Measurements from ENCODE around the gene EFNA5. TPM values are rescaled to one million over a fixed set of nuclear protein-coding genes. Genes with fewer than 3 reads are reported as not detected.

Gene EFNA5
- polyA plus RNA-seq, 3 donors = 0.01 TPM; not detected in 2

DNA sequence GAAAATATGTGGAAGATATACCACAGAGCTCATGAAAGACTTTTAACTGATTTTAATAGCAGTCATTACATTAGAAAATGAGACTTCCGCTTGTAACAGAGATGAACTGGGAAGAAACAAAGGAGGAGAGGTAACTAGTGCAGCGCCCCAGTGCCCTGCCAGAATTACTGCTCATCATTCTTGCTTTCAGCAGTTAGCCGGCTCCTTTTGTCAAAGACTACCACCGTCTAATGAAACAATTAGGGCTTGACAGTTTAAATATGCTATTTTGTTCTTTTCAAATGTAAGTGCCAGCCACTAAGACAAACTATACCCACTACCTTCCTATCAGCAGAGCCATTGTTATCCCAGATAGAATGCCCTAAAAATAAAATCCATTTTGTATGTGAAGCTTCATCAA is 328.4 kb downstream of the EFNA5 start:
- Histone ChIP-seq H3K4me1 (ENCODE audit: control insufficient read depth in 1 of 2, insufficient read depth in 2 of 2, low read length in 2 of 2) (no peaks in the 10 kb centered on the region), H3K27ac (ENCODE audit: low read depth in 1 of 2, low read length in 2 of 2) (no peak overlapping the region), H4K20me1 (ENCODE audit: insufficient read depth, low read length) (no peaks in the 10 kb centered on the region), H3K4me3 (replicated peaks in 1 of 3; ENCODE audit: low read depth in 2 of 3, low read length in 3 of 3) (no peak overlapping the region), H3K9ac (ENCODE audit: insufficient read depth, low read length, poor library complexity, severe bottlenecking) (no peak overlapping the region), H3K9me3 (replicated peaks in 1 of 2; ENCODE audit: control insufficient read depth in 1 of 2, insufficient read depth in 1 of 2, low read length in 2 of 2) (peaks cover 11 to 15% of the 10 kb centered on the region in 2 donors), H3K4me2 (replicated peaks; ENCODE audit: extremely low read depth, low read length, poor library complexity, severe bottlenecking) (no peak overlapping the region), H3K79me2 (ENCODE audit: insufficient read depth, low read length) (no peaks in the 10 kb centered on the region), H3K36me3 (replicated peaks in 1 of 2; ENCODE audit: control insufficient read depth in 1 of 2, insufficient read depth in 2 of 2, low read length in 2 of 2) (no peaks in the 10 kb centered on the region), H3K27me3 (ENCODE audit: control insufficient read depth in 2 of 2, insufficient read depth in 2 of 2, low read length in 2 of 2) (no peaks in the 10 kb centered on the region), H2AFZ (ENCODE audit: insufficient read depth, low read depth, low read length, poor library complexity, severe bottlenecking) (no peak overlapping the region)
- H3K27ac Mint-ChIP-seq = no peak overlapping the region
- H3K27me3 Mint-ChIP-seq (ENCODE audit: low read depth in 3 of 3) = no peaks in the 10 kb centered on the region
- 100% methylated on average over 1 of the region's 4 CpGs for whole genome bisulfite sequencing (ENCODE audit: insufficient coverage)
- TF ChIP-seq, protein P1, sequence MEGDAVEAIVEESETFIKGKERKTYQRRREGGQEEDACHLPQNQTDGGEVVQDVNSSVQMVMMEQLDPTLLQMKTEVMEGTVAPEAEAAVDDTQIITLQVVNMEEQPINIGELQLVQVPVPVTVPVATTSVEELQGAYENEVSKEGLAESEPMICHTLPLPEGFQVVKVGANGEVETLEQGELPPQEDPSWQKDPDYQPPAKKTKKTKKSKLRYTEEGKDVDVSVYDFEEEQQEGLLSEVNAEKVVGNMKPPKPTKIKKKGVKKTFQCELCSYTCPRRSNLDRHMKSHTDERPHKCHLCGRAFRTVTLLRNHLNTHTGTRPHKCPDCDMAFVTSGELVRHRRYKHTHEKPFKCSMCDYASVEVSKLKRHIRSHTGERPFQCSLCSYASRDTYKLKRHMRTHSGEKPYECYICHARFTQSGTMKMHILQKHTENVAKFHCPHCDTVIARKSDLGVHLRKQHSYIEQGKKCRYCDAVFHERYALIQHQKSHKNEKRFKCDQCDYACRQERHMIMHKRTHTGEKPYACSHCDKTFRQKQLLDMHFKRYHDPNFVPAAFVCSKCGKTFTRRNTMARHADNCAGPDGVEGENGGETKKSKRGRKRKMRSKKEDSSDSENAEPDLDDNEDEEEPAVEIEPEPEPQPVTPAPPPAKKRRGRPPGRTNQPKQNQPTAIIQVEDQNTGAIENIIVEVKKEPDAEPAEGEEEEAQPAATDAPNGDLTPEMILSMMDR (IDR thresholded peaks at IDR 0.05) = no peak
- no peaks in the 10 kb centered on the region for H3K36me3 Mint-ChIP-seq
- peaks cover 17 to 28% (median 26%) of the 10 kb centered on the region in 7 donors for H3K9me3 Mint-ChIP-seq
- H3K4me1 Mint-ChIP-seq = no peaks in the 10 kb centered on the region
- no peak overlapping the region for H3K4me3 Mint-ChIP-seq
- intact Hi-C loops (cut with micrococcal nuclease) = no loop called here
- DNase-seq = no peak

DNA sequence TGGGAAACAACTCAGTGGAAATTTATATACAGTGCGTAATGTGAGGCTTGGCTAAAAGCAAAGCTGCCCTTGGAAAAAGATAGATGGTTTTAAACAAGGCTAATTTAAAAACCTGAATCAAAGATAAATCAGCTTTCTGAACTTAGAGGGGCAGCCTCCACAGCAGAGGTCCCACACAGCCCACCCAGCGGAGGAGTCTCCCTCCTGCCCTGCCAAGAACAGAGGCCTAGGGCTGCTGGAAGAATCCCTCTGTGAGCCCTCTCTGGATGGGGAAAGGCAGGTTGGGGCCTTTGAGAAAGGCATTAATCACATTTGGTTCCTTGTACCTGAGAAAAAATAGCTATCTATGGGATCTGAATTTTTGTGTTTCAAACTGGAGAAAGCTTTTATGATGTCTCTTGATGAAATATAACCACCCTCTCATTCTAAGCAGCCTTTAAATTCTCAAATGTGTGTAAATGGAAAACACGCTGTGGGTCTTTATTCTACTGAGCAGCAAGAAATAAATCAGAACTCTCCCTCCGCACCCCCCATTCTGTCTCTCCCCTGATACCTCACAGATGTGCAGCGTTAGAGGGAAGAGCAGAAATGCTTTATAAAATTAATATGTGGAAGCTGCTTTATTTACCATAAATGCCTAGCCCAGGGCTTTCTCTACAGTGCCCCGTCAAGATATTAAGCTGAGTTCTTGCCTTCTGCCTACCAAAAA is 329.2 kb downstream of the EFNA5 start:
- no peaks in the 10 kb centered on the region for H4K20me1 ChIP-seq (ENCODE audit: insufficient read depth, low read length)
- no peak overlapping the region for H3K4me3 ChIP-seq (replicated peaks in 1 of 3; ENCODE audit: low read depth in 2 of 3, low read length in 3 of 3)
- no peaks in the 10 kb centered on the region for H3K27me3 ChIP-seq (ENCODE audit: control insufficient read depth in 2 of 2, insufficient read depth in 2 of 2, low read length in 2 of 2)
- WGBS (ENCODE audit: insufficient coverage) = no CpG with 5 or more reads among the region's 6 CpGs
- Mint-ChIP-seq H3K4me1 (no peaks in the 10 kb centered on the region), H3K9me3 (peaks cover 12 to 24% (median 21%) of the 10 kb centered on the region in 7 donors), H3K36me3 (no peaks in the 10 kb centered on the region), H3K4me3 (no peak overlapping the region), H3K27ac (no peak overlapping the region), H3K27me3 (ENCODE audit: low read depth in 3 of 3) (no peaks in the 10 kb centered on the region)
- TF ChIP-seq, protein P1 (IDR thresholded peaks at IDR 0.05) = no peak
- H3K79me2 ChIP-seq (ENCODE audit: insufficient read depth, low read length) = no peaks in the 10 kb centered on the region
- H3K9me3 ChIP-seq (replicated peaks in 1 of 2; ENCODE audit: control insufficient read depth in 1 of 2, insufficient read depth in 1 of 2, low read length in 2 of 2) = peaks cover 11 to 12% of the 10 kb centered on the region in 2 donors
- intact Hi-C loops (cut with micrococcal nuclease) = no loop called here
- H3K4me1 ChIP-seq (ENCODE audit: control insufficient read depth in 1 of 2, insufficient read depth in 2 of 2, low read length in 2 of 2) = no peaks in the 10 kb centered on the region
- H3K27ac ChIP-seq (ENCODE audit: low read depth in 1 of 2, low read length in 2 of 2) = no peak overlapping the region
- H3K36me3 ChIP-seq (replicated peaks in 1 of 2; ENCODE audit: control insufficient read depth in 1 of 2, insufficient read depth in 2 of 2, low read length in 2 of 2) = no peaks in the 10 kb centered on the region
- H3K9ac ChIP-seq (ENCODE audit: insufficient read depth, low read length, poor library complexity, severe bottlenecking) = no peak overlapping the region
- H3K4me2 ChIP-seq (replicated peaks; ENCODE audit: extremely low read depth, low read length, poor library complexity, severe bottlenecking) = no peak overlapping the region
- H2AFZ ChIP-seq (ENCODE audit: insufficient read depth, low read depth, low read length, poor library complexity, severe bottlenecking) = no peak overlapping the region
- no peak for DNase-seq

Data from CD14-positive monocyte (primary cell).